Measurements from ENCODE around the gene LCOR. TPM values are rescaled to one million over a fixed set of nuclear protein-coding genes. Genes with fewer than 3 reads are reported as not detected.
"Not testable (repeated sequence)": the region's sequence is repeated elsewhere in the genome, so short reads cannot be mapped to it uniquely, and the experiment has no call there.

Gene LCOR
- polyA plus RNA-seq, 4 donors, result 7.0 to 48.8 (median 9.5) TPM

DNA sequence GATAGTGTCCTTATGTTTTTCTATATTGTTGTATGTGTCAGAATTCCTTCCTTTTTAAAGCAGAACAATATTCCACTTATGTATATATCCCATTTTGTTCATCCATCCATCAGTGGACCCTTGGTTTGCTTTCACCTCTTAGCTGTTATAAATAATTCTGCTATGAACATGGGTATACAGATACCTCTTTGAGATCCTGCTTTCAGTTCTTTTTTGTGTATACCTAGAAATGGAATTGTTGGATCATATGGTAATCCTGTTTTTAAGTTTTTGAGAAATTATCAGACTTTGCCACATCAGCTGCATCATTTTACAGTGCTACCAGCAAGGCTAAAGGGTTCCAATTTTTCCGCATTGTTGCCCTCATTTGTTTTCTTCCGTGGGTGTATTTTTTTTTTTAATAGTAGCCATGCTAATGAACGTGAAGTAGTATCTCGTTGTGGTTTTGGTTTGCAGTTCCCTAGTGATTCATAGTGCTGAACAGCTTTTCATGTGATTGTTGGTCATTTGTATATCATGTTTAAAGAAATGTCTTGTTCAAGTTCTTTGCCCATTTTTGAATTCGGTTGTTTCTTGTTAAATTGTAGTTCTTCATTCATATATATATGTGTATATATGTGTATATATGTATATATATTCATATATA lies 87.8 kb downstream of the LCOR start:
- Histone ChIP-seq H3K9me3 (ENCODE audit: control insufficient read depth in 2 of 2, insufficient read depth in 1 of 2, low read depth in 1 of 2, low read length in 1 of 2) (peaks cover 0 to 3% of the 10 kb centered on the region in 2 donors), H3K4me1 (ENCODE audit: control insufficient read depth in 3 of 3, insufficient read depth in 2 of 3, low read depth in 1 of 3, low read length in 2 of 3) (peaks cover 0 to 2% (median 0%) of the 10 kb centered on the region in 3 donors), H3K4me3 (ENCODE audit: low read depth in 1 of 3, low read length in 3 of 3) (no peak overlapping the region), H3K27me3 (ENCODE audit: control insufficient read depth in 3 of 3, insufficient read depth in 3 of 3, low read length in 3 of 3) (no peaks in the 10 kb centered on the region), H3K36me3 (ENCODE audit: control insufficient read depth in 3 of 3, insufficient read depth in 2 of 3, low read depth in 1 of 3, low read length in 3 of 3) (peaks cover 0 to 31% (median 8%) of the 10 kb centered on the region in 3 donors), H3K27ac (ENCODE audit: low read depth in 1 of 3, low read length in 2 of 3) (no peak overlapping the region)
- WGBS, 3 donors, result 78 to 90% (median 85%) methylated on average over 5 of the region's 5 CpGs
- FAIRE-seq, result no peak
- no peak for DNase-seq

DNA sequence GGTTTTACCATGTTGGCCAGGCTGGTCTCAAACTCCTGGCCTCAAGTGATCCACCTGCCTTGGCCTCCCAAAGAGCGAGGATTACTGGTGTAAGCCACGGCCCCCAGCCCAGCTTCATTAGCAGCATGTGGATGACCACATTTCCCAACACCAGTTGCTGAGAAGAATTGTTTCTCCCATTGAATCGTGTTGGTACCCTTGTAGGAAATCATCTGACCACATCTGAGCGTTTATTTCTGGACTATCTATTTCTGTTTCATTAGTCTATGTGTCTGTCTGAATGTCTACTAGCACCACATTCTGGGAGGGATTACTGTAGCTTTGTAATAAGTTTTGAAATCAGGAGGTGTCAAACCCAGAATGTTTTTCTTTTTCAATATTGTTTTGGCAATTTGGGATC lies 89.6 kb downstream of the LCOR start:
- FAIRE-seq (no peak), DNase-seq (no peak)
- Histone ChIP-seq H3K27me3 (ENCODE audit: control insufficient read depth in 3 of 3, insufficient read depth in 3 of 3, low read length in 3 of 3) (no peaks in the 10 kb centered on the region), H3K27ac (ENCODE audit: low read depth in 1 of 3, low read length in 2 of 3) (no peak overlapping the region), H3K4me3 (ENCODE audit: low read depth in 1 of 3, low read length in 3 of 3) (no peak overlapping the region), H3K4me1 (ENCODE audit: control insufficient read depth in 3 of 3, insufficient read depth in 2 of 3, low read depth in 1 of 3, low read length in 2 of 3) (peaks cover 0 to 2% (median 0%) of the 10 kb centered on the region in 3 donors), H3K9me3 (ENCODE audit: control insufficient read depth in 2 of 2, insufficient read depth in 1 of 2, low read depth in 1 of 2, low read length in 1 of 2) (peaks cover 0 to 3% of the 10 kb centered on the region in 2 donors), H3K36me3 (ENCODE audit: control insufficient read depth in 3 of 3, insufficient read depth in 2 of 3, low read depth in 1 of 3, low read length in 3 of 3) (peaks cover 0 to 15% (median 4%) of the 10 kb centered on the region in 3 donors)
- WGBS, 3 donors, result 84 to 94% (median 92%) methylated on average over 4 of the region's 4 CpGs

DNA sequence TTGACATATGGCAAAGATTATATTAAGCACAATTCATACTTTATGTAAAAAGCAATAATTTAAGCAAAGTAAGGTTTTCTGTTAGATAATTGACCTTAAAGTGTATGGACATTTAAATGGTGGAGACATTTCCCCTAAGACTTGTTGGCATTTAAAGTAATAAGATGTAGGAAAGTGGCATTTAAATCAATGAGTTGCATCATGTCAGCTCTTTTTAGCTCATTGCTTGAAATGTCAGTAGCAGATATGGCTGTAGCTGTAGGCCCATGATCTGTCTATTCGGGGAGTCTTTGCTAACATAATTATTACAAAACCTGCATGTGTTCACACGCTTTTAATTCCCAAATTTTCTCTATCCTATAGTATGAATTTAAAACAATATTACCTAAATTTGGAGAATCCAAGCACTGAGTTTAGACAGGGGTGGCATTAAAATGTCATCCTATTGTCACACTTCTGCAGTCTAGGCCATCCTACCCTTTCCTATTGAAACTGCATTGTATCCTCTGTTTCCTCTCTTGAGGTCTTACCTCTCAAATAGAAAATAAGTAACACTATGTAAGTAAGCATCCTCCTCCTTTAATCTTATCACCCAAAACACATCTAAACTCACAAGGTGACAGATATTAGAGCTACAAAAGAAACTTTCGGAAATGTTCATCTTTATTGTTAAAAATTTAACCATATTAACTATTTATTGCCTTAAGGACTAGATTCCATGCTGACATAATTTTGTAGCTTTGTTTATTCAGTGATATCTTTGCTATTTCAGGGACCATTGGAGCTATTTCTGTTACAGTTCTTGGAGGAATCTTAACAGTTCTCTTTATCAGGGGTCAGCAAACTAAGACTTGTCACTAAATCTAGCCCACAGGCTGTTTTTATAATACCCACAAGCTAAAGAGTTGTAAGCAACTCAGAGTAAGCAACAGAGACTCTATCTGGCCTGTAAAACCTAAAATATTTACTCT lies 91.2 kb downstream of the LCOR start:
- 87 to 91% (median 90%) methylated on average over 3 of the region's 3 CpGs for WGBS, 3 donors
- H3K36me3 ChIP-seq (ENCODE audit: control insufficient read depth in 3 of 3, insufficient read depth in 2 of 3, low read depth in 1 of 3, low read length in 3 of 3), result peaks cover 0 to 14% (median 4%) of the 10 kb centered on the region in 3 donors
- no peak for FAIRE-seq

DNA sequence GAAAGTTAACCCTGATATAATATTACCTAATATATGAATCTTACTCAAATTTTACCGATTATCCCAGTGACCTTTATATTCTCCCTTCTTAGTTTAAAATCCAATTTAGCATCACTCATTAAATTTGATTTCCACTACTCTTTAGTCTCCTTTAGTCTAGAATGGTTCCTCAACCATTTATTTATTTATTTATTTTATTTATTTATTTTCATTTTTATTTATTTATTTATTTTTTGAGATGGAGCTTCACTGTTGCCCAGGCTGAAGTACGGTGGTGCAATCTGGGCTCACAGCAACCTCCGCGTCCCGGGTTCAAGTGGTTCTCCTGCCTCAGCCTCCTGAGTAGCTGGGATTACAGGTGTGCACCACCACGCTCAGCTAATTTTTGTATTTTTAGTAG lies 92.8 kb downstream of the LCOR start:
- Histone ChIP-seq H3K4me1 (ENCODE audit: control insufficient read depth in 3 of 3, insufficient read depth in 2 of 3, low read depth in 1 of 3, low read length in 2 of 3) (peaks cover 0 to 1% (median 0%) of the 10 kb centered on the region in 3 donors), H3K27ac (ENCODE audit: low read depth in 1 of 3, low read length in 2 of 3) (no peak overlapping the region), H3K4me3 (ENCODE audit: low read depth in 1 of 3, low read length in 3 of 3) (no peak overlapping the region), H3K27me3 (ENCODE audit: control insufficient read depth in 3 of 3, insufficient read depth in 3 of 3, low read length in 3 of 3) (no peaks in the 10 kb centered on the region), H3K36me3 (ENCODE audit: control insufficient read depth in 3 of 3, insufficient read depth in 2 of 3, low read depth in 1 of 3, low read length in 3 of 3) (peaks cover 0 to 14% (median 3%) of the 10 kb centered on the region in 3 donors), H3K9me3 (ENCODE audit: control insufficient read depth in 2 of 2, insufficient read depth in 1 of 2, low read depth in 1 of 2, low read length in 1 of 2) (peaks cover 0 to 3% of the 10 kb centered on the region in 2 donors)
- 97 to 100% (median 99%) methylated on average over 6 of the region's 6 CpGs for WGBS, 3 donors
- FAIRE-seq (no peak), DNase-seq (no peak)

More for the DNA sequence above, 91.2 kb downstream of the LCOR start:
- H3K4me1 ChIP-seq (ENCODE audit: control insufficient read depth in 3 of 3, insufficient read depth in 2 of 3, low read depth in 1 of 3, low read length in 2 of 3), result peaks cover 0 to 2% (median 0%) of the 10 kb centered on the region in 3 donors
- H3K4me3 ChIP-seq (ENCODE audit: low read depth in 1 of 3, low read length in 3 of 3), result no peak overlapping the region
- H3K27ac ChIP-seq (ENCODE audit: low read depth in 1 of 3, low read length in 2 of 3), result no peak overlapping the region
- peaks cover 0 to 3% of the 10 kb centered on the region in 2 donors for H3K9me3 ChIP-seq (ENCODE audit: control insufficient read depth in 2 of 2, insufficient read depth in 1 of 2, low read depth in 1 of 2, low read length in 1 of 2)
- no peak for DNase-seq
- no peaks in the 10 kb centered on the region for H3K27me3 ChIP-seq (ENCODE audit: control insufficient read depth in 3 of 3, insufficient read depth in 3 of 3, low read length in 3 of 3)

DNA sequence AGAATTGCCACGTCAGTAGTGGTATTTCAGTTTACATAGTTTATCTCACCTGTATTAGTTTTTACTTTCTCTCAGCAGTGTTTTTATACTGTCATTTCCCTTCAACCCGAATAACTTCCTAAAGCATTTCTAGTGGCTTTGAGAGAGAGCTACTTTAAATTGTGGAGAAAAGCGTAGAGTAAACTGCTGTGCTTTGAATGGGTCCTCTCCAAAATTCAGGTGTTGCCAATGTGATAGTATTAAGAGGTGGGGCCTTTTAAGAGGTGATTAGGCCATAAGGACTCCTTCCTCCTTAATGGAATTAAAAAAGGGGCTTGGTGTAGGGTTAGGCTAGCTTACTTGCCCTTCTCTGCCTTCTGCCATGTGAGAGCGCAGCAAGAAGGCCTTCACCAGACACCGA lies 98.4 kb downstream of the LCOR start:
- no peak for DNase-seq
- no peak for FAIRE-seq
- Histone ChIP-seq H3K4me3 (ENCODE audit: low read depth in 1 of 3, low read length in 3 of 3) (no peak overlapping the region), H3K36me3 (ENCODE audit: control insufficient read depth in 3 of 3, insufficient read depth in 2 of 3, low read depth in 1 of 3, low read length in 3 of 3) (peaks cover 0 to 17% (median 2%) of the 10 kb centered on the region in 3 donors), H3K4me1 (ENCODE audit: control insufficient read depth in 3 of 3, insufficient read depth in 2 of 3, low read depth in 1 of 3, low read length in 2 of 3) (no peaks in the 10 kb centered on the region), H3K27me3 (ENCODE audit: control insufficient read depth in 3 of 3, insufficient read depth in 3 of 3, low read length in 3 of 3) (no peaks in the 10 kb centered on the region), H3K9me3 (ENCODE audit: control insufficient read depth in 2 of 2, insufficient read depth in 1 of 2, low read depth in 1 of 2, low read length in 1 of 2) (no peaks in the 10 kb centered on the region), H3K27ac (ENCODE audit: low read depth in 1 of 3, low read length in 2 of 3) (no peak overlapping the region)
- 82 to 88% (median 83%) methylated on average over 5 of the region's 5 CpGs for WGBS, 3 donors

DNA sequence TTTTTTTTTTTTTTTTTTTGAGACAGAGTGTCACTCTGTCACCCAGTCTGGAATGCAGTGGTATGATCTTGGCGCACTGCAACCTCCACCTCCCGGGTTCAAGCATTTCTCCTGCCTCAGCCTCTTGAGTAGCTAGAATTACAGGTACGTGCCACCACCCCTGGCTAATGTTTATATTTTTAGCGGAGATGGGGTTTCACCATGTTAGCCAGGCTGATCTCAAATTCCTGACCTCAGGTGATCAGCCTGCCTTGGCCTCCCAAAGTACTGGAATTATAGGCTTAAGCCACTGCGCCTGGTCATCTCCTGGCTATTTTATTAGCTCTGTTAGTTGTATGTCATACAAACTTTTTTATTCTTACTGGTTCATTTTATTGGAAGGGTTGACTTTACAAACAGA lies 103.0 kb downstream of the LCOR start:
- WGBS, 3 donors, result 97 to 99% (median 97%) methylated on average over 5 of the region's 5 CpGs
- Histone ChIP-seq H3K4me3 (ENCODE audit: low read depth in 1 of 3, low read length in 3 of 3) (no peak overlapping the region), H3K36me3 (ENCODE audit: control insufficient read depth in 3 of 3, insufficient read depth in 2 of 3, low read depth in 1 of 3, low read length in 3 of 3) (peaks cover 0 to 27% (median 6%) of the 10 kb centered on the region in 3 donors), H3K27me3 (ENCODE audit: control insufficient read depth in 3 of 3, insufficient read depth in 3 of 3, low read length in 3 of 3) (no peaks in the 10 kb centered on the region), H3K4me1 (ENCODE audit: control insufficient read depth in 3 of 3, insufficient read depth in 2 of 3, low read depth in 1 of 3, low read length in 2 of 3) (no peaks in the 10 kb centered on the region), H3K27ac (ENCODE audit: low read depth in 1 of 3, low read length in 2 of 3) (no peak overlapping the region), H3K9me3 (ENCODE audit: control insufficient read depth in 2 of 2, insufficient read depth in 1 of 2, low read depth in 1 of 2, low read length in 1 of 2) (no peaks in the 10 kb centered on the region)
- FAIRE-seq, result no peak
- no peak for DNase-seq

DNA sequence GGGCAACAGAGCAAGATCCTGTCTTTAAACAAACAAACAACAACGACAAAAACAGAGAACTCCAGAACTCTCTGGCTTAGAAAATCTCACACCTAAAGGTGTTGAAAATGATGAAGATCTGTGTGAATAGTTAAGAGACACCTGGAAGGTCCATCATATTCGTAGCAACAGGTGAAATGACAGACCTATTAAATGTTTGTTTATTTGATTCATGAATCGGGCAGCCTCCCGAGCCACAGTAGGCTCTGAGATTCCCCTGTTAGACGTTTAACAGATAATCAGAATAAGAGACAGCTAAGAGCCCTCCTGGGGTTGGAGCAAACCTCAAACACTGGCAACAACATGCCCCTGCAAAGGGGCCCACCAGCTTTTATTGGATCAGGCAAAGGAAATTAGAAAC lies 103.7 kb downstream of the LCOR start:
- WGBS, 3 donors, result 94% methylated on average over 5 of the region's 5 CpGs
- H3K9me3 ChIP-seq (ENCODE audit: control insufficient read depth in 2 of 2, insufficient read depth in 1 of 2, low read depth in 1 of 2, low read length in 1 of 2), result no peaks in the 10 kb centered on the region
- no peaks in the 10 kb centered on the region for H3K27me3 ChIP-seq (ENCODE audit: control insufficient read depth in 3 of 3, insufficient read depth in 3 of 3, low read length in 3 of 3)
- H3K36me3 ChIP-seq (ENCODE audit: control insufficient read depth in 3 of 3, insufficient read depth in 2 of 3, low read depth in 1 of 3, low read length in 3 of 3), result peaks cover 0 to 27% (median 6%) of the 10 kb centered on the region in 3 donors
- no peak for DNase-seq
- FAIRE-seq, result no peak
- H3K4me1 ChIP-seq (ENCODE audit: control insufficient read depth in 3 of 3, insufficient read depth in 2 of 3, low read depth in 1 of 3, low read length in 2 of 3), result no peaks in the 10 kb centered on the region
- H3K27ac ChIP-seq (ENCODE audit: low read depth in 1 of 3, low read length in 2 of 3), result no peak overlapping the region
- H3K4me3 ChIP-seq (ENCODE audit: low read depth in 1 of 3, low read length in 3 of 3), result no peak overlapping the region

DNA sequence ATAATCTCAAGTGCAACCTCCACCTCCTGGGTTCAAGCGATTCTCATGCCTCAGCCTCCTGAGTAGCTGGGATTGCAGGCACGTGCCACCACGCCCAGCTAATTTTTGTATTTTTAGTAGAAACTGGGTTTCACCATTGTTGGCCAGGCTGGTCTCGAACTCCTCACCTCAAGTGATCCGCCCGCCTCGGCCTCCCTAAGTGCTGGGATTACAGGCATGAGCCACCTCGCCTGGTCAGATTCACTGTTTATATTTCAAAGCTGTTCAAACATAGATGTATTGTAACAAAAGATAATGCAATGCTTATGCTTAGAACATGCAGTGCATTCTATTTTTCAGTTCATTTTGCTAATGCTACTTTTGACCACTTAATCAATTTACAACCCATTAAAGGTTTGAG lies 111.1 kb downstream of the LCOR start:
- not testable (repeated sequence) for H3K36me3 ChIP-seq (ENCODE audit: control insufficient read depth in 3 of 3, insufficient read depth in 2 of 3, low read depth in 1 of 3, low read length in 3 of 3); H3K4me1 ChIP-seq (ENCODE audit: control insufficient read depth in 3 of 3, insufficient read depth in 2 of 3, low read depth in 1 of 3, low read length in 2 of 3); H3K27ac ChIP-seq (ENCODE audit: low read depth in 1 of 3, low read length in 2 of 3); DNase-seq; FAIRE-seq; H3K4me3 ChIP-seq (ENCODE audit: low read depth in 1 of 3, low read length in 3 of 3); H3K9me3 ChIP-seq (ENCODE audit: control insufficient read depth in 2 of 2, insufficient read depth in 1 of 2, low read depth in 1 of 2, low read length in 1 of 2); H3K27me3 ChIP-seq (ENCODE audit: control insufficient read depth in 3 of 3, insufficient read depth in 3 of 3, low read length in 3 of 3)
- WGBS, 3 donors, result 88 to 91% (median 90%) methylated on average over 8 of the region's 8 CpGs

Data from small intestine (tissue), 7 donors.